HEK293T (cell line): ENCODE measurements around the gene HSCB.

Experiments
- CTCF ChIA-PET: fragments of 350-600 bp; formaldehyde crosslinking; extraction: SDS; loops from one replicate; lab custom pipeline; 2021; ENCODE audit warnings: antibody characterized with exemption, inconsistent platforms; lab: Yijun Ruan, JAX
- POLR2A ChIA-PET: fragments of 350-600 bp; formaldehyde crosslinking; extraction: SDS; loops from one replicate; lab custom pipeline; 2020; ENCODE audit warnings: antibody characterized with exemption, inconsistent platforms; lab: Yijun Ruan, JAX
- DNase-seq: peaks from one replicate; pipeline ENCODE4 v3.0.0; 2012; ENCODE audit warnings: mixed read lengths; ENCODE audit errors: extremely low spot score
- ARNT ChIP-seq: fragments of 450-650 bp; IDR thresholded peaks from 2 replicates; pipeline ENCODE4 v1.6.1; 2017; ENCODE audit warnings: mild to moderate bottlenecking
- BHLHE40 ChIP-seq: fragments of 450-650 bp; IDR thresholded peaks from 2 replicates; pipeline ENCODE4 v1.6.1; 2016; ENCODE audit warnings: mild to moderate bottlenecking, moderate library complexity, borderline replicate concordance
- CTBP1 ChIP-seq: fragments of 450-650 bp; IDR thresholded peaks from 2 replicates; pipeline ENCODE4 v1.6.1; 2016; ENCODE audit warnings: borderline replicate concordance
- ELF4 ChIP-seq: fragments of 450-650 bp; IDR thresholded peaks from 2 replicates; pipeline ENCODE4 v1.6.1; 2017; ENCODE audit warnings: antibody characterized with exemption
- FOXA1 ChIP-seq: fragments of 450-650 bp; IDR thresholded peaks from 2 replicates; pipeline ENCODE4 v1.6.1; 2016; ENCODE audit warnings: mild to moderate bottlenecking
- FOXK2 ChIP-seq: fragments of 450-650 bp; IDR thresholded peaks from 2 replicates; pipeline ENCODE4 v1.6.1; 2016; ENCODE audit warnings: mild to moderate bottlenecking
- FOXM1 ChIP-seq: fragments of 450-650 bp; IDR thresholded peaks from 2 replicates; pipeline ENCODE4 v1.6.1; 2017; ENCODE audit warnings: mild to moderate bottlenecking, borderline replicate concordance
- HDGF ChIP-seq: fragments of 450-650 bp; IDR thresholded peaks from 2 replicates; pipeline ENCODE4 v1.6.1; 2017; ENCODE audit warnings: antibody characterized with exemption, borderline replicate concordance
- L3MBTL2 ChIP-seq: fragments of 450-650 bp; conservative IDR thresholded peaks from 2 replicates; pipeline ENCODE4 v1.6.1; 2016; ENCODE audit warnings: mild to moderate bottlenecking
- LEF1 ChIP-seq: fragments of 450-650 bp; IDR thresholded peaks from 2 replicates; pipeline ENCODE4 v1.6.1; 2017; ENCODE audit warnings: mild to moderate bottlenecking, borderline replicate concordance
- NFRKB ChIP-seq: fragments of 450-650 bp; IDR thresholded peaks from 2 replicates; pipeline ENCODE4 v1.6.1; 2016; ENCODE audit warnings: mild to moderate bottlenecking, moderate library complexity
- PKNOX1 ChIP-seq: fragments of 450-650 bp; IDR thresholded peaks from 2 replicates; pipeline ENCODE4 v1.6.1; 2016
- SP1 ChIP-seq: fragments of 450-650 bp; IDR thresholded peaks from 2 replicates; pipeline ENCODE4 v1.6.1; 2017
- SUZ12 ChIP-seq: fragments of 450-650 bp; IDR thresholded peaks from 2 replicates; pipeline ENCODE4 v1.6.1; 2016; ENCODE audit warnings: mild to moderate bottlenecking
- TARDBP ChIP-seq: fragments of 450-650 bp; IDR thresholded peaks from 2 replicates; pipeline ENCODE4 v1.6.1; 2016
- ZNF384 ChIP-seq: fragments of 450-650 bp; IDR thresholded peaks from 2 replicates; pipeline ENCODE4 v1.6.1; 2016

HSCB gene

GRCh38 chr22:28791124-28791523, 49.3 kb downstream of the HSCB start:
- POLR2A ChIA-PET, result interaction anchor here (1.3 kb wide), 1 partner anchor 9 kb away, joined by 11 read pairs; the partner anchor contains the start of gene XBP1

GRCh38 chr22:28791841-28792490, 50.1 kb downstream of the HSCB start:
- TF ChIP-seq FOXA1, result no peak
- POLR2A ChIA-PET, result interaction anchor here (0.7 to 1.4 kb wide), 3 partner anchors 8 to 29 kb away, joined by 3 read pairs; partner anchors contain the start of gene XBP1
- no peak for DNase-seq
- CTCF ChIA-PET, result interaction anchor here (0.6 kb wide), 2 partner anchors 20 to 59 kb away, joined by 3 read pairs; no protein-coding TSS in a partner anchor

More at GRCh38 chr22:28791124-28791523, 49.3 kb downstream of the HSCB start:
- no peak for DNase-seq
- no peak for TF ChIP-seq ELF4
- no peak for TF ChIP-seq SUZ12
- CTCF ChIA-PET, result no interaction called here

GRCh38 chr22:28792491-28793383, 50.9 kb downstream of the HSCB start:
- ChIA-PET CTCF (interaction anchor here (0.6 kb wide), 1 partner anchor 19 kb away, joined by 3 read pairs; no protein-coding TSS in a partner anchor), POLR2A (interaction anchor here (0.7 to 3.2 kb wide), 4 partner anchors 8 to 28 kb away, joined by 3 to 13 read pairs (median 3); partner anchors contain the start of gene XBP1)
- DNase-seq, result no peak
- TF ChIP-seq FOXM1 (no peak), HDGF (no peak), PKNOX1 (no peak), FOXK2 (no peak), CTBP1 (no peak), LEF1 (no peak), TARDBP (no peak), ARNT (no peak), ZNF384 (no peak), L3MBTL2 (no peak), ELF4 (no peak), NFRKB (no peak), SP1 (no peak), BHLHE40 (no peak), FOXA1 (no peak), SUZ12 (no peak)

GRCh38 chr22:28793976-28794584, 52.2 kb downstream of the HSCB start:
- ChIA-PET POLR2A (interaction anchor here (0.7 to 3.2 kb wide), 6 partner anchors 8 to 193 kb away, joined by 3 to 13 read pairs (median 4); partner anchors contain the start of gene CCDC117), CTCF (interaction anchor here (0.6 kb wide), 1 partner anchor 96 kb away, joined by 3 read pairs; no protein-coding TSS in a partner anchor)
- TF ChIP-seq ELF4 (no peak), FOXM1 (no peak)
- DNase-seq, result no peak

- no peak for DNase-seq
- ChIA-PET CTCF (no interaction called here), POLR2A (interaction anchor here (1.3 to 3.2 kb wide), 5 partner anchors 9 to 23 kb away, joined by 4 to 13 read pairs (median 4); partner anchors contain the start of gene CCDC117)
- TF ChIP-seq HDGF, result no peak
- TF ChIP-seq NFRKB, result no peak
- TF ChIP-seq TARDBP, result no peak
- no peak for TF ChIP-seq BHLHE40
- no peak for TF ChIP-seq FOXK2
- no peak for TF ChIP-seq FOXA1
These were observed 53.3 kb downstream of the HSCB start for GRCh38 chr22:28795071-28795693.

GRCh38 chr22:28795932-28796856, 54.4 kb downstream of the HSCB start:
- ChIA-PET CTCF (no interaction called here), POLR2A (interaction anchor here (1.8 to 3.2 kb wide), 3 partner anchors 10 to 12 kb away, joined by 4 to 13 read pairs (median 8); no protein-coding TSS in a partner anchor)

More at GRCh38 chr22:28795932-28796856, 54.4 kb downstream of the HSCB start:
- DNase-seq, result no peak
- no peak for TF ChIP-seq CTBP1
